ENCODE results near the gene PCDHGA12.

DNA sequence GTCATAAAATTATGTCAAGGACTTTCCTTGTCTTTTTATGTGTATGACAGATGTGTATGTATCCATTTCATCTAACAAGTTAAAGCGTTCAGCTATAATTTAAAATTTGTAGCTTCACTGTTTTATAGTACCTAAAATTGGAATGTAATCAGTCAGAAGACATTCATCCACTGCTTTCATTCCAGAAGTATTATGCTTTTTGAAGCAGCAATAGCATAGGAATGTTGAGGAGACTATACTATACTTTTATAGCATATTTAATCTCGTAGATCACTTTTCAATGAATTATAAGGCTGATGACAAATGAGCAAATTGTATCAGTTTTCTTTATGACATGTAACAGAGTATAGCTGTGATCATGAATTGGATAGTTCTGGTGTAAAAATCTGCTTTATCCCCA, 6.9 kb downstream of the PCDHGA12 start:
- no peak for TF ChIP-seq POLR2A (IDR thresholded peaks at IDR 0.05)
- TF ChIP-seq, protein P1, sequence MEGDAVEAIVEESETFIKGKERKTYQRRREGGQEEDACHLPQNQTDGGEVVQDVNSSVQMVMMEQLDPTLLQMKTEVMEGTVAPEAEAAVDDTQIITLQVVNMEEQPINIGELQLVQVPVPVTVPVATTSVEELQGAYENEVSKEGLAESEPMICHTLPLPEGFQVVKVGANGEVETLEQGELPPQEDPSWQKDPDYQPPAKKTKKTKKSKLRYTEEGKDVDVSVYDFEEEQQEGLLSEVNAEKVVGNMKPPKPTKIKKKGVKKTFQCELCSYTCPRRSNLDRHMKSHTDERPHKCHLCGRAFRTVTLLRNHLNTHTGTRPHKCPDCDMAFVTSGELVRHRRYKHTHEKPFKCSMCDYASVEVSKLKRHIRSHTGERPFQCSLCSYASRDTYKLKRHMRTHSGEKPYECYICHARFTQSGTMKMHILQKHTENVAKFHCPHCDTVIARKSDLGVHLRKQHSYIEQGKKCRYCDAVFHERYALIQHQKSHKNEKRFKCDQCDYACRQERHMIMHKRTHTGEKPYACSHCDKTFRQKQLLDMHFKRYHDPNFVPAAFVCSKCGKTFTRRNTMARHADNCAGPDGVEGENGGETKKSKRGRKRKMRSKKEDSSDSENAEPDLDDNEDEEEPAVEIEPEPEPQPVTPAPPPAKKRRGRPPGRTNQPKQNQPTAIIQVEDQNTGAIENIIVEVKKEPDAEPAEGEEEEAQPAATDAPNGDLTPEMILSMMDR (IDR thresholded peaks at IDR 0.05): no peak
- TF ChIP-seq POLR2AphosphoS5 (IDR thresholded peaks at IDR 0.05): no peak
